Measurements from ENCODE around the gene AP2A1.

AP2A1 gene

DNA sequence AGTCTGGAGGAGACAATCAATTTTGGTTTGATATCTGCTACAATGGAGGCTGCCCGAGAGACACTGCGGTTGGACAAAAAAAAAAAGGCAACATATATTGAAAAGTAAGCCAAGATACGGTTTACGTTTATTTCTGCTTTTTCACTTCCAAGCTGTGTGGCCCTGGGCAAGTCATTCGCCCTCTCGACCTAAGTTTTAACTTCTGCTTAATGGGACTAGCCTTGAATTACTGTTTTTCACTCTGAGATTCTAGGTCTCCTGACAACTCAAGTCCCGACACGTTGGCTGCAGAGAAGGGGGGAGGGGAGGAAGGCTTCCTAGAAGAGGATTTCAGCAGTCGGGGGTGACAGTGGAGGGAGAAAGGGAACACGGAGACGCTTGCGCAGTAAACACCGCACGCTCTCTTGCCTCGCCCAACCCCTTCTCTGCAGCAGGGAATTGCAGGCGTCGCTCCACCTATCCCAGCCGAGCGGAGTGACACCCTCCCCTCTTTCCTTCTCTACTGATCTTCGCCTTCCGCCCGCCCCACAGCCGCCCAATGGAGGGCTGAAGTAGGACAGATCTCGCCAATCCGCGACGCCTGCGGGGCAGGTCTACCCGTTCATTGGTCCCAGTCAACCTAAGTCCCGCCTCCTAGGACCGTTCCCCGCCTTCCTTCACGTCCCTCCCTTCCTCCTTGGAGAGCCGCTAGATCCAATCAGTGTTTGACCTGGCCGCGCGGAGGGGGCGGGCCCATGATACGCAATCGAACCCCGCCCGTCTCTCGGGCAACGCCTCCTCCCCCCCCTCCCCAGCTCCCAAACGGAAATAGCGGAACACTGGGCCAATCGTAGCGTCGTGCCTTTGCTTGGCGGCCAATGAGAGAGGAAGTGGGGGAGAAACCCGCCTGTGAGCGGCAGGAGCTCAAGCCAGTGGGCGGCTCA, 533 bp upstream of the AP2A1 start:
- peak; percentile 100 for DNase-seq

DNA sequence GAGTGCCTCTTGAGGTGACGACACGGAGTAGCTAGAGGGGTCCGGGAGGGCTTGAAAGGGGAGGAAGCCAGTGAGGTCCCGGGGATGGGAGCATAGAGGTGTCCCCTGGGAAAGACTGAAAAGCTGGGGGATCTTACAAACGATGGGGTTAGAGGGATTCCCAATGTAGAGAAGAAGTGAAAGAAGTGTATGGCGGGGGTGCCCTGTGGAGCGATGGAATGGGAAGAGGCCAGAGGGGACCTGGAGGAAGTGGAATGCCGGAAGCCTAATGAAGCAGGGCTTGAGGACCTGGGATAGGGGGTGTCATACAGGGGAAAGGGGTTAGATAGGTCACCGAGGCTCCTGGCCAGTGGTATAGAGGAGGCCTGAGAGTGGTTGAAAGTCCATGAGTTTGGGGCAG, 580 bp downstream of the AP2A1 start:
- DNase-seq = peak; percentile 31

DNA sequence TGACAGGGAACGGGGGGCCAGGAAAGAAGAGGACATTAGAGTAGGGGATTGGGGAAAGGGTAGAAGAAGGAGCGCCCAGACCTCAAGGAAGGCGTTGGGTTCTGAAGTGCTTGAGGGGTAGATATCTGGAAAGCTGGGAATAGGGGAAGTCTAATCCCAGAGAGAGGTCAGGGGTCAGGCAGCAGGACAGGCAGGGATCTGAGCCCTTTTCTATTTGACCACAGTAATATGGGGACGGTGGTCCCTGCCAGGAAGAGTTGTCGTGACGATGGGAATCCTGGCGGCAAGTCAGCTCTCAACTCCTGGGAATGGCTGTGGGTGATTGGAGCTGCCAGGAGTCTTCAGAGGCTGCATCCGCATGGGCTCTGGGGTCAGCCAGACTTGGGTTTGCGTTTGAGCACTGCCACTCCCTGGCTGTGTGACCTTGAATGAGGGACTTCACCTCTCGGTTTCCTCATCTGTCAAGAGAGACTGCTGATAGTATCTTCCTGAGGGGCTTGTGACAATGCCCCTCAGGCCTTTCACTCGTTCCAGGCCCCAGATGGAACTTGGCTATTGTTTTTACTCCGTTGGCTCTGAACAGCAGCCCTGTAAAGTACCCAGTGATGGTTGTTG, 1.3 kb downstream of the AP2A1 start:
- DNase-seq = no peak

DNA sequence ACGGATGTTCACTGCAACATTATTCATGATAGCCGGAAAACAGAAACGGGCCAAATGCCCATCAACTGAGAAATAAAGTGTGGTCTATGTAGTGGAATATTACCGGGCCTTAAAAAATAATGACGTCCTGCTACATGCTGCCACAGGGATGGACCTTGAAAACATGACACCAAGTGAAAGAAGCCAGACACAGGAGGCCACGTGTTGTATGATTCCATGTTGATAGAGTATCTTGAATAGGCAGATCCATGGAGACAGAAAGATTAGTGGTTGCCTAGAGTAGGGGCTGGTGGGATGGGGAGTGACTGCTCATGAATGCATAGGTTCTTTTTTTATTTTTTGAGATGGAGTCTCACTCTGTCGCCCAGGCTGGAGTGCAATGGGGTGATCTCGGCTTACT, 3.7 kb downstream of the AP2A1 start:
- no peak for DNase-seq

DNA sequence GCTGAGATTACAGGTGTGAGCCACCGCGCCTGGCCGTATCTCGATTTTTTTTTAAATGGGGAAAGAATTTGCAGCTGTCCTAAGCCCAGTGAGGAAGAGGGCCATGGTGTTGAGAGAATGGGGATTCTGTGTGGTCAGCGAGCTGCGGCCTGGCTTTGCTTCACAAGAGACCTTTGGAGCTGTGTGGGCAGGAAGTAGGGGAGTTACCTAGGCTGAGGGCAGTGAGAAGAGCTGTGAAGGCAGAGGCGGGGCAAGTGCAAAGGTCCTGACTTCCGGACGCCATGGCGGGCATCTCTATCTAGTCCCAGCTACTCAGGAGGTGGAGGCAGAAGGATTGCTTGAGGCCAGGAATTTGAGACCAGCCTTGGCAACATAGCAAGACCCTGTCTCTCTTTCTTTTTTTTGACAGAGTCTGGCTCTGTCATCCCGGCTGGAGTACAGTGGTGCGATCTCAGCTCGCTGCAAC, 4.9 kb downstream of the AP2A1 start:
- no peak for DNase-seq

DNA sequence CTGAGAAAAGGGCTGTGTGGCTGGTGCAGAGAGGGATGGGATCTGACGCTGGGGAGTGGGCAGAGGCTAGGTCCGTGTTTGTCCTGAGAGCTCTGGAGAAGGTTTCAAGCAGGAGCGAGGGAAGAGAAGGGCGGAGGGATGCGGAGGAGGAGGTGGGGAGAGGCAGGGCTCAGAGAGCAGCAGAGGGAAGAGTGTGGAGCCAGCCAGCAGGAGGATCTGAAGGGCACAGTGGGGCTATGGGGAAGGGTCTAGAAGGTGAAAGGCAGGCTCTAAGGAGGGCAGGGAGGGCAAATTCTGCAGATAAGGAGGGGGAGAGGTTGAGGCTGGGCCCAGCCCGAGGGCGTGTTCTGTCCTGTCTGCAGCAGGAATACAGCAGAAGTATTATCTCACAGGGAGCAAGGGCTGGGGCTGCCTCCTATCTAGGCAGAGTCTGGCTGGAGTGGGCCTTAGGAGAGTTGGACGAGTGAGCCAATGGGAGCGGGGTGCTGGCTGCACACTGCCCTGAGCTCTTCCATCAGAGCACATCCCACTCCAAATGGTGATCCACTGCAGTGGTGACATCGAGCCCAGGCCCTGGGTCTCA, 6.1 kb downstream of the AP2A1 start:
- no peak for DNase-seq

DNA sequence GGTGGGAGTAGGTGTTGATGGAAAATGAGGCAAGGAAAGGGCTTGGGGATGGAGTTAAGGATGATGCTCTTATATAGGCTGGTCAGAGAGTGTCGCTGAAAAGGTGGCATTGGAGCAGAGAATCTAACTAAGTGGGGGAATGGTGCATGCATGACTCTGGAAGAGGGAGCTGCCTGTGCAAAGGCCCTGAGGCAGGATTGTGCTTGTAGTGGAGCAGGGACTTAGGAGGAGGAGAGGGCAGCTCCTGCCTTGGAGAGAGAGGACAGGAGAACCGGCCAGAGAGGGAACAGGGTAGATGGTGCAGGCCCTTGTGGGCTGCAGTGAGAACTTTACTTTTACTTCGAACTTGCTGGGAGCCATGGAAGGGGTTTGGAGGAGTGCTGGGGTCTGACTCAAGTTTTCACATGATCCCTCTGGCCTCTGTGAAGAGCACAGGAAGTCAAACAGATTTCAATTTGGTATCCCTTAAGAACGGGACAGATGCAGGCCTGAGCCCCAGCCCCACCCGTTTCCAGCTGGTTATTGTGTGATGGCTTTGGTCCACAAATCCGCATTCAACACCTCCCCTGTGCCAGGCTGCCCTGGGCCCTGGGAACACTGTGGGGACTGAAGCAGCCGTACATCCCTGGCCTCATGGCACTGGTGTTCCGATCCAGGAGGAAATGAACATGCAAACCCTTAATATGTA, 7.0 kb downstream of the AP2A1 start:
- DNase-seq = no peak

DNA sequence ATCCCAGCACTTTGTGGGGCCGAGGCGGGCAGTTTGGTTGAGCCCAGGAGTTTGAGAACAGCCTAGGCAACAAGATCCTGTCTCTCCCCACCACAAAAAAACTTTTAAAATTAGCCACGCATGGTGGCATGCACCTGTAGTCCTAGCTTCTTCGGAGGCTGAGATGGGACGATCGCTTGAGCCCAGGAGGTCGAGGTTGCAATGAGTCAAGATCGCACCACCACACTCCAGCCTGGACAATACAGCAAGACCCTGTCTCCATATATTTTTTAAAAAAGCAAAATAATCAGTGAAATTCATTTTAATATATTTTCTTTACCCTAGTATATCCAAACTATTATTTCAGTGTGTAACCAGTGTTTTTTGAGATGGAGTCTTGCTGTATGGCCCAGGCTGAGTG, 8.2 kb downstream of the AP2A1 start:
- DNase-seq = no peak

DNA sequence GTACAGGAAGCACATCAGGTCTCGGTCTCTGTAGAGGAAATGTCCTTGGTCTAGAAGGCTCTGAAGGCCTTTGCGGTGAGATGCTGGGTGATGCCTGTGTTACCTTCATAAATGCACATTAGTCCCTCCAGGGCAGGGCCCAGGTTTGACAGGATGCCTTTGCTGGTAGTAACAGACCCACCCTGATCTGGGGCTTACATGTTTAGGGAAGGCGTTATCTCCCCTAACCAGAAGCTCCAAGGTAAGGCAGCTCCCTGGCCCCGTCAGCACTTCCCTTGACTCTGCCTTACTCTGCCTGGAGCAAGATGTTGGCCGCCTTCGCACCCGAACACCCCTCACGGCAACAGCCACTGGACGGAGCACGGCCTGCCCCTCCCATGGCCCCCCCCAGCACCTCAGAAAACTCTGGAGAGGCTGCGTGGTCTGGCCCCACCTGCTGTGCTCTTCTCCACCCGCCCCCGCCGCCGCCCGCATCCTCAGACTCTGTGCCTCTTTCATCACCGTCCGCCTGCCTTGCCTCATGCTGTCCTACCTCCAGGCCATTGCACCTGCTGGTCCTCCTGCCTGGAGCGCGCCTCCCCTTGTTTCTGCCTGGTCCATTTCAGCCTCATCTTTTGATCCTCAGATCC, 9.1 kb downstream of the AP2A1 start:
- DNase-seq = no peak

DNA sequence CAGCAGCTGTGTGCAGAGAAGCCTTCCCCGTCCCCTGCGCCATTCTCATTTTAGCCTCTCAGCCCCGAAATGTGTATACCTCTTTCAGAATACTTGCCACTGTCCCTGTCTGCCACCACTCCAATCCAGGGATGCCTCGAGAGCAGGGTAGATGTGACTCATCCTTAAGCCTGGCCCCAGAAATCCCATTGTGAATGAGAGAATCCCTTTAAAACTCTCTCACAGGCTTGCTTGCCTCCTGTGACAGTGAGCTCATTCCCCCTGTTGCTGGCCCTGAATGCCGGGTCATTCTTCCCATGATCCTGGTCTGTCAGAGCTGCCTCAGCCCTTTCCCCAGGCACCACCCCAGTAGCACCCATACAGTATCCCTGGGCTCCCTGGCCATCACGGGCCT, 9.6 kb downstream of the AP2A1 start:
- no peak for DNase-seq

DNA sequence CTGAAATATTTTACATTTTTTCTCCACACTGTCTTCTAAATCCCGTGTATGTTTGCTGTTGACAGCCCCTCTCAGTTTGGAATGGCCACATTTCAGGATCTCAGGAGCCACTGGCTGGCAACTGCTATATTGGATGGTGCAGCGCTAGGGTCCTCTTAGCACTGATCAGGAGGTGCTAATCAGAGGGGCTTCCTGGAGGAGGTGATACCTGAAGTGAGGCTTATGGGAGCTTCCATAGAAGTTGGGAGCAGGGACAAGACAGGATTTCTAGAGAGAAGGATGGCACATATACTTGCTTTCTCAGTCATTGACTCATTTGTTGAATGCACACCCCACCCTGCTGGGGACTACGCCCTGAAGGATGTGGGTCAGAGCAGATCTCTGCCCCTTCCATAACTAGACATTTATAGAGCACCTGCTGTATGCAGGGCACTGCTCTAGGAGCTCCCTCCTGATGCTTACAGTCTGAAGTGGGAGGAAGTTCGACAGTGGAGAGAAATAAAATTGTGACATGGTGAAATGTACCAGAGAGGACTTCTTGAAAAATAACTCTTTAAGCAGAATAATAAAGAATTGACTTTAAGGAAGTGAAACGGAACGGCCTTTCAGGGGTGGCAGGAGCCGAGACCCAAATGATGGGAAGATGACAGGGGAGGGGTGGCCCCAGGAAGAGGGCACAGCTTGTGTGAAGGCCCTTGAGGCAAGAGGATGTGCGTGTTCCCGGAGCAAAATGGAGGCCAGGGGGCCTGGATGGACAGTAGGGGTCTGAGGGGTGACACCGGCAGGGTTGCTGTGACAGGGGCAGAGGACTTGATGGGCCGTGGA, 13.1 kb downstream of the AP2A1 start:
- no peak for DNase-seq

DNA sequence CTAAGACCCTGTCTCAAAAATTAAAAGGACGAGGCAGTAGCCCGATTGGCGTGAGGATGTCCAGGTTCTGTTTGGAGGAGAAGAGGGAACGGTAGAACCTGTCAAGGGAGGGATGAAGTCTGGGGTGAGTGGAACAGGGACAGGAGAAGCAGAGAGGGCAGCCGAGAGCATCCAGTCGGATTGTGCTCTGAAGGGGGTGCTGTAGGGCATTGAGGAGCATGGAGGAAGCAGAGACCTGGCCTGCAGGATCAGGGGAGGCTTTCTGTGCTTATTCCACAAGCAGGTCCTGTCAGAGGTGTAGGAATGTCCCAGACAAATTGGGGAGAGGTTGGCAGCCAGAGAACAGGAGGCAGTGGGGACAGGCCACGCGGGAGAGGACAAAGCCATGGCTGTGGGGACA, 14.1 kb downstream of the AP2A1 start:
- DNase-seq = no peak

DNA sequence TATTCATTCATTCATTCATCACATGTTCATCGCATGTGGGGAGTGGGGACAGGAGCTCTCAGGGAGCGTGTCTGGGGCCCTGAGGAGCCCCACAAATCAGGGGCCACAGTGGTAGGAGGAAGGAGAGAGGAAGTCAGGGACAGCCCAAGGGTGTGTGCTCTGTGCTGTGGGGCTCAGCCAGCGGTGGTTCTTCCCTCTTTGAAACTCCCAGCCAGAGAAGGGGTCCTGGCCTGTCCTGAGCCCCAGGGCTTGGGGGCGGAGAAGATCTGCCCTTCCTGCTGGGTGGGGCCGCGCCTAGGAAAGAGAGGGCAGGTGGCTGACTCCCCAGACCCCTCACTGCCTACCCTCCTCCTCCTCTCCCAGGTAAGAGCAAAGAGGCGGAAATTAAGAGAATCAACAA, 14.6 kb downstream of the AP2A1 start:
- no peak for DNase-seq

DNA sequence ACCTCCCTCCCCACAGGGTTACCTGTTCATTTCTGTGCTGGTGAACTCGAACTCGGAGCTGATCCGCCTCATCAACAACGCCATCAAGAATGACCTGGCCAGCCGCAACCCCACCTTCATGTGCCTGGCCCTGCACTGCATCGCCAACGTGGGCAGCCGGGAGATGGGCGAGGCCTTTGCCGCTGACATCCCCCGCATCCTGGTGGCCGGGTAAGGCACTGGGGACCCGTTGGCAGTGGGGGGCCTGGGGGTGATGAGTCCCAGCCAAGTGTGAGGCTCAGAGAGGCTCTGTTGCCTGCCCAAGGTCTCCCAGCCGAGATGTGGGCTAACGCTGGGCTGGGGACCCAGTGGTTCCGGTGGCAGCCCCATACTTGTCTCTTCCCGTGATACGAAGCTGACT, 15.7 kb downstream of the AP2A1 start:
- no peak for DNase-seq

DNA sequence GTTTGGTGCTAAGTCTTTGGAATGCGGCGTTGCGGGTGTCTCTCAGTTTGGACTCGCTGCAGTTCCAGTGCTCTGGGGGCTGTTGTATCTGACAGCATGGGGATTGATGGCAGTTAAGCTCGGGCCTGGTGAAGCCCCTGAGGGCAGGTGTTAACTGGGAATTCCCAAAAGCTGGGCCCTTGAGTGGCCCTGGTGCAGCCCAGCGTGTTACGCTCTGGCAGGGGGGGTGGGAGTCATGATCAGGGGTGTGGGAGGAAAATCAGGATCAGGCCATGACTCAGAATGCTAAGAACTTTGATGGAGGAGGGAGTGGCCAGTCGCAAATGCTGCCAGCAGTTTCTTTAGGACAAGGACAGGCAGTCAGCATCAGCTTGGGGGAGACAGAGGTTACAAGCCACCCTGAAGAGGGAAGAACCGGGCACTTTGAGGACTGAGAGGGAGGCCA, 19.6 kb downstream of the AP2A1 start:
- peak; percentile 73 for DNase-seq

DNA sequence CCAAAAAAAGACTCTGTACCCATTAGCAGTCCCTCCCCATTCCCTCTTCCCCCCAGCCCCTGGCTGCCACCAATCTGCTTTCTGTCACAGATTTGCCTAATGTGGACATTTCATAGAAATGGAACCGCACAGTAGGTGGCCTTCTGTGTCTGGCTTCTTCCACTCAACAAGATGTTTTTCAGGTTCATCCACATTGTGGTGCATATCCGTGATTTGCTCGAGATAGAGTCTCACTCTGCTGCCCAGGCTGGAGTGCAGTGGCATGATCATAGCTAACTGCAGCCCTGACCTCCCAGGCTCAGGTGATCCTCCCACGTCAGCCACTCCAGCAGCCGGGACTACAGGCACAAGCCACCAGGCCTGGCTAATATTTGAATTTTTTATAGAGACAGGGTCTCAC, 20.9 kb downstream of the AP2A1 start:
- no peak for DNase-seq

DNA sequence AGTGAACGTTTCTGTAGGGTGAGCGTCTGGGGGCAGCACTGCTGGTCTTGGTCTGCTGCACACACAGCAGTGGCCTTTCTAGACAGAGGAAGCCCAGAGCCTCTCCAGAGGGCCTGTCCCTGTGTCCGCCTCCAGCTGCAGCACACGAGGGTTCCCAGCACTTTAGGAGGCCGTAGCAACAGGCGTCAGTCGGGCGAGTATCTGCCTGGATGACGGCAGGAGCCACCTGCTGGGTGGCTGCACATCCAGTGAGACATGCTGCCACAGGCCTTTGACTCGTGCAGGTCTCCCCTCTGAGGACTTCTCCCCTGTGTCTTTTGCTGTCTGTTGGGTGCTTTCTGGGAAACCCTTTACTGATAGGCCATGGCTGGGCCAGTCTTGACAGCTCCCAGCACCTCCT, 22.1 kb downstream of the AP2A1 start:
- no peak for DNase-seq

DNA sequence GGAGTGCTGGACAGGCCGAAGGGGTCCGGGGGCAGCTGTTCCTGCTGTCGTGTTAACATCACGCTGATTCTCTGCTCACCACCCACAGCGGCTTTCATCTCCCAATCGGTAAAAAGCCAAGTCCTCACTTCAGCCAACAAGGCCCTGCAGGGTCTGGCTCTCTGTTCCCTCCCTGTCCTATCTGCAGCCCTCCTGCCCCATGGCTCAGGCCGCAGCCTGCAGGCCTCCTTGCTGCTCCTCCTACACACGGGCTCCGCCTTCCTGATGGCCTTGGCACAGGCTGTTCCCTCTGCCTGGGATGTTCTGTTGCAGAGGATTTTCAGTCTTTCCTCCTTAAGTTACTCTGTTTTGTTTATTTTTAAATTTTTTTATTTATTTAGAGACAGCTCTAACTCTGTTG, 24.1 kb downstream of the AP2A1 start:
- no peak for DNase-seq

DNA sequence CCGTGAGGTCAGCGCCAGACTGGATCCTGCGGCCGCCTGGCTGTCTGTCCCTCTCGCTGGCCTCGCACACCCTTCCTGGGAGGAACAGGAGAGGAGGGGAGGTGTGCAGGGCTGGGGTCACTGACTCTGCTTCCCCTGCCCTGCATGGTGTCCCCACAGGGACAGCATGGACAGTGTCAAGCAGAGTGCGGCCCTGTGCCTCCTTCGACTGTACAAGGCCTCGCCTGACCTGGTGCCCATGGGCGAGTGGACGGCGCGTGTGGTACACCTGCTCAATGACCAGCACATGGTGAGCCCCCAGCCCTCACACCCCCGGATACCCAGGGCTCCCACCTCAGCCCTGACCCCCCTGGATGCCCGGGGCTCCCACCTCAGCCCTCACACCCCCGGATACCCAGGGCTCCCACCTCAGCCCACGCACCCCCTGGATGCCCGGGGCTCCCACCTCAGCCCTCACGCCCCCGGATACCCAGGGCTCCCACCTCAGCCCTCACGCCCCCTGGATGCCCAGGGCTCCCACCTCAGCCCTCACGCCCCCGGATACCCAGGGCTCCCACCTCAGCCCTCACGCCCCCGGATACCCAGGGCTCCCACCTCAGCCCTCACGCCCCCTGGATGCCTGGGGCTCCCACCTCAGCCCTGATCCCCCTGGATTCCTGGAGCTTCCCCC, 25.1 kb downstream of the AP2A1 start:
- no peak for DNase-seq

DNA sequence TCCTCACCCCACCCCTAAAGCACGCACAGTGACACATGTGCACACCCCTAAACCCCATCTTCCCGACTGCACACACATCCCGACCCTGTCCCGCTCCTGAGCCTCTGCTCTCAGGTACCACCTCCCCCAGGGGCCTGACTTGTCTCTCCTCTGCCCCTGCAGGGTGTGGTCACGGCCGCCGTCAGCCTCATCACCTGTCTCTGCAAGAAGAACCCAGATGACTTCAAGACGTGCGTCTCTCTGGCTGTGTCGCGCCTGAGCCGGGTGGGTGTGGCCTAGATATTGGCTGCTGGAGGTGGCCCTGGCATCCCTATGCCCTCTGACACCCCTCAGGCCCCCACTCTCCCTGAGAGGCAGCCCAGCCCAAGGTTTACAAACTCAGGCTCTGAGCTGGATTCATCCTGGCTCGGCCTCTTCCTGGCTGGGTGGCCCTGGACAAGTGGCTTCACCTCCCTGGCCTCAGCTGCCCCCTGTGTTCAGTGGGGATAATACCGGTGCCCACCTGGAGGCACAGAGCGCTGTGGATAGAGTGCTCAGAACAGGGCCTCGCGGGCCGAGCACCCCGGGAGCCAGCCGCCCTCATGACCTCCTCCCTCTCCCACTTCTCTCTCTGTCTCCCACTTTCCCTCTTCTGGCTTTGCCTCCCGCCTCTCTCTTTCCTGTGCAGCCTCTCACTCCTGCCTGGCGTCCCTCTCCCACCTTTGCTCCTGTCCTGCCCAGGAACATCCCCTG, 26.2 kb downstream of the AP2A1 start:
- no peak for DNase-seq

DNA sequence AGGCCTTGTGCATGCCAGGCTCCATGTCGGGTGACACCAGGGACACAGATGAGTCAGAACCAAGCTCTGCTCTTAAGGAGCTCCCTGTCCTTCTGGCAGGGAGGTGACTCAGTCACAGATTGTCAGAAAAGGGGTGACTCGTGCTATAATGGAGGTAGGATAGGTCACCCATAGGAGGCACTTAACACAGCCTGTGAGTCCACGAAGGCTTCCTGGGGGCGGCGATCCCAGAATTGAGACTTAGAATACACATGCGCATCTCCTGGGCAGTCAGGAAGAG, 26.7 kb downstream of the AP2A1 start:
- peak; percentile 63 for DNase-seq
